Parathyroid adenoma (tissue), 2 donors: ENCODE results near the gene RAB36.

Source experiments
- H2AFZ ChIP-seq: fragments of 300-600 bp; sonication (generic); one replicate; pipeline ENCODE4 v1.7.0; 2017; ENCODE audit warnings: antibody characterized with exemption, mild to moderate bottlenecking
- H3K27ac ChIP-seq: fragments of 300-600 bp; sonication (generic); one replicate; pipeline ENCODE4 v1.7.0; 2017
- H3K27me3 ChIP-seq: fragments of 300-600 bp; sonication (generic); one replicate; pipeline ENCODE4 v1.7.0; 2017; ENCODE audit warnings: low read length; ENCODE audit not compliant: control insufficient read depth, insufficient read depth
- H3K36me3 ChIP-seq: fragments of 300-600 bp; sonication (generic); one replicate; pipeline ENCODE4 v1.7.0; 2017; ENCODE audit warnings: low read length; ENCODE audit not compliant: control insufficient read depth, insufficient read depth
- H3K4me1 ChIP-seq: fragments of 300-600 bp; sonication (generic); one replicate; pipeline ENCODE4 v1.7.0; 2017; ENCODE audit warnings: control low read depth
- H3K4me2 ChIP-seq: fragments of 300-600 bp; sonication (generic); one replicate; pipeline ENCODE4 v1.7.0; 2017; ENCODE audit warnings: low read length
- H3K4me3 ChIP-seq: fragments of 300-600 bp; sonication (generic); one replicate; pipeline ENCODE4 v1.7.0; 2017; ENCODE audit warnings: low read depth, low read length
- H3K79me2 ChIP-seq: fragments of 300-600 bp; sonication (generic); one replicate; pipeline ENCODE4 v1.7.0; 2017; ENCODE audit warnings: control low read depth
- H3K9ac ChIP-seq: fragments of 300-600 bp; sonication (generic); one replicate; pipeline ENCODE4 v1.7.0; 2017; ENCODE audit warnings: mild to moderate bottlenecking
- H3K9me3 ChIP-seq: fragments of 300-600 bp; sonication (generic); one replicate; pipeline ENCODE4 v1.7.0; 2017; ENCODE audit warnings: low read length; ENCODE audit not compliant: control insufficient read depth
- TF ChIP-seq, protein P1 (sequence below): fragments of 300-600 bp; sonication (generic); IDR thresholded peaks from one replicate; pipeline ENCODE4 v1.7.0; 2017; ENCODE audit warnings: antibody characterized with exemption, mild to moderate bottlenecking
- donor health status: primary hyperparathyroidism.

The RAB36 gene

DNA sequence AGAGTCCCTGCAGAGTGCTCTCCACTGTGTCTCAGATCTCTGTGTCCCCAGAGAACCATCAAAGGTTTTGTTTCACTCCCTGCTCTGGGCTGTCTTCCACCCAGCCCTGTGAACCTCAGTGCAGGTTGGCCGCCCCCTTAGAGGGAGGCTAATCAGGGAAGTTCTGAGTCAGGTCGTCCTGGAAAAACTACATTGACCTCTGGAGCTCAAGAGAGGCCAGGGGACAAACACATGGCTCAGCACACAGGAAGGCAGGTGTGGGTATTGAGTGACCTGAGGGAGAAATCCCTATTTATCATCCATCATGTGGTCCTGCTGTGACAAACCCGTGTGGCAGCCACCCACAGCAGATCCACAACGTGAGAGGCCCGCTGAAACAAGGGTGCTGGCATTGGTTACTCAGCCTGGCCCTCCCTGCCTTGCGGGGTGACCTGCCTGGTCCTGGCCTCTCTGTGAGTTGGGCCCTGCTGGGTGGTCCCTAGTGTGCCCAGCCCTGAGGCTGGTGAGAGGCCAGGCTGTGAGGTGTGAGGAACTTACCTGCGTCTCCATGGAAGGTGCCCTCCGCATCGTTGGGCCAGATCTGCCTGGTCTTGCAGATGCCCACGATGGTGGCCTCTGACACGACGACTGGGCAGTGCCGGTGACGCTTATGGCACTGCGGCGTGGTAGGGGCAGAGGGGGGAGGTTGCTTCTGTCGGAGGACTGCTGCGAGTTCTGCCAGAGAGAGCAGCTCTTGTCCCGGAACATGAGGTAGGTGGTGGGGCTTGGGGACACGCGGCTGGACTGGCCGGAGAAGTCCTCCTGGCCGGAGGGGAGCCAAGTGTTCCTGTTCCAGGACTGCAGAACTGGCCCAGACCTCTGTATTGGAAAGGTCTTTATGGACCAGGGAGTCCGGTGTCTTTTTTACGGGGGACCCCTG, 34.4 kb downstream of the RAB36 start:
- no peaks in the 10 kb centered on the region for H3K79me2 ChIP-seq
- peak overlapping the region; percentile 24 for H3K27ac ChIP-seq
- no peak overlapping the region for H3K9ac ChIP-seq
- H3K4me2 ChIP-seq, result peak overlapping the region; percentile 78
- TF ChIP-seq, protein P1, sequence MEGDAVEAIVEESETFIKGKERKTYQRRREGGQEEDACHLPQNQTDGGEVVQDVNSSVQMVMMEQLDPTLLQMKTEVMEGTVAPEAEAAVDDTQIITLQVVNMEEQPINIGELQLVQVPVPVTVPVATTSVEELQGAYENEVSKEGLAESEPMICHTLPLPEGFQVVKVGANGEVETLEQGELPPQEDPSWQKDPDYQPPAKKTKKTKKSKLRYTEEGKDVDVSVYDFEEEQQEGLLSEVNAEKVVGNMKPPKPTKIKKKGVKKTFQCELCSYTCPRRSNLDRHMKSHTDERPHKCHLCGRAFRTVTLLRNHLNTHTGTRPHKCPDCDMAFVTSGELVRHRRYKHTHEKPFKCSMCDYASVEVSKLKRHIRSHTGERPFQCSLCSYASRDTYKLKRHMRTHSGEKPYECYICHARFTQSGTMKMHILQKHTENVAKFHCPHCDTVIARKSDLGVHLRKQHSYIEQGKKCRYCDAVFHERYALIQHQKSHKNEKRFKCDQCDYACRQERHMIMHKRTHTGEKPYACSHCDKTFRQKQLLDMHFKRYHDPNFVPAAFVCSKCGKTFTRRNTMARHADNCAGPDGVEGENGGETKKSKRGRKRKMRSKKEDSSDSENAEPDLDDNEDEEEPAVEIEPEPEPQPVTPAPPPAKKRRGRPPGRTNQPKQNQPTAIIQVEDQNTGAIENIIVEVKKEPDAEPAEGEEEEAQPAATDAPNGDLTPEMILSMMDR, result no peak
- H3K27me3 ChIP-seq, result no peaks in the 10 kb centered on the region
- peak overlapping the region; percentile 64 for H2AFZ ChIP-seq
- peaks cover 12% of the 10 kb centered on the region for H3K4me1 ChIP-seq
- H3K36me3 ChIP-seq, result no peaks in the 10 kb centered on the region
- H3K4me3 ChIP-seq, result peak overlapping the region; percentile 51
- H3K9me3 ChIP-seq, result no peaks in the 10 kb centered on the region

DNA sequence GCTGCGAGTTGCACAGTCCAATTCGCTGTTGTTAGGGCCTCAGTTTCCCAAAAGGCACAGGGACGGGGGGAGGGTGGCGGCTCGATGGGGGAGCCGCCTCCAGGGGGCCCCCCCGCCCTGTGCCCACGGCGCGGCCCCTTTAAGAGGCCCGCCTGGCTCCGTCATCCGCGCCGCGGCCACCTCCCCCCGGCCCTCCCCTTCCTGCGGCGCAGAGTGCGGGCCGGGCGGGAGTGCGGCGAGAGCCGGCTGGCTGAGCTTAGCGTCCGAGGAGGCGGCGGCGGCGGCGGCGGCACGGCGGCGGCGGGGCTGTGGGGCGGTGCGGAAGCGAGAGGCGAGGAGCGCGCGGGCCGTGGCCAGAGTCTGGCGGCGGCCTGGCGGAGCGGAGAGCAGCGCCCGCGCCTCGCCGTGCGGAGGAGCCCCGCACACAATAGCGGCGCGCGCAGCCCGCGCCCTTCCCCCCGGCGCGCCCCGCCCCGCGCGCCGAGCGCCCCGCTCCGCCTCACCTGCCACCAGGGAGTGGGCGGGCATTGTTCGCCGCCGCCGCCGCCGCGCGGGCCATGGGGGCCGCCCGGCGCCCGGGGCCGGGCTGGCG, 35.1 kb downstream of the RAB36 start, which contains the start of gene BCR:
TSS of gene BCR (plus strand) at position 209 of the 592 bp plus-strand sequence. CDS start 452 bp downstream, outside the sequence.
- TF ChIP-seq, protein P1, result no peak
- no peaks in the 10 kb centered on the region for H3K27me3 ChIP-seq
- no peaks in the 10 kb centered on the region for H3K79me2 ChIP-seq
- H3K9me3 ChIP-seq, result no peaks in the 10 kb centered on the region
- H3K4me2 ChIP-seq, result peak within 1 kb of the TSS; percentile 78
- no peak within 1 kb of the TSS for H3K9ac ChIP-seq
- peak within 1 kb of the TSS; percentile 24 for H3K27ac ChIP-seq
- H3K4me1 ChIP-seq, result peaks cover 12% of the 10 kb centered on the region
- peak within 1 kb of the TSS; percentile 64 for H2AFZ ChIP-seq
- no peaks in the 10 kb centered on the region for H3K36me3 ChIP-seq
- H3K4me3 ChIP-seq, result peak within 1 kb of the TSS; percentile 54

DNA sequence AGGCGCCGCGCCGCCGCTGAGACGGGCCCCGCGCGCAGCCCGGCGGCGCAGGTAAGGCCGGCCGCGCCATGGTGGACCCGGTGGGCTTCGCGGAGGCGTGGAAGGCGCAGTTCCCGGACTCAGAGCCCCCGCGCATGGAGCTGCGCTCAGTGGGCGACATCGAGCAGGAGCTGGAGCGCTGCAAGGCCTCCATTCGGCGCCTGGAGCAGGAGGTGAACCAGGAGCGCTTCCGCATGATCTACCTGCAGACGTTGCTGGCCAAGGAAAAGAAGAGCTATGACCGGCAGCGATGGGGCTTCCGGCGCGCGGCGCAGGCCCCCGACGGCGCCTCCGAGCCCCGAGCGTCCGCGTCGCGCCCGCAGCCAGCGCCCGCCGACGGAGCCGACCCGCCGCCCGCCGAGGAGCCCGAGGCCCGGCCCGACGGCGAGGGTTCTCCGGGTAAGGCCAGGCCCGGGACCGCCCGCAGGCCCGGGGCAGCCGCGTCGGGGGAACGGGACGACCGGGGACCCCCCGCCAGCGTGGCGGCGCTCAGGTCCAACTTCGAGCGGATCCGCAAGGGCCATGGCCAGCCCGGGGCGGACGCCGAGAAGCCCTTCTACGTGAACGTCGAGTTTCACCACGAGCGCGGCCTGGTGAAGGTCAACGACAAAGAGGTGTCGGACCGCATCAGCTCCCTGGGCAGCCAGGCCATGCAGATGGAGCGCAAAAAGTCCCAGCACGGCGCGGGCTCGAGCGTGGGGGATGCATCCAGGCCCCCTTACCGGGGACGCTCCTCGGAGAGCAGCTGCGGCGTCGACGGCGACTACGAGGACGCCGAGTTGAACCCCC, 35.8 kb downstream of the RAB36 start:
- H3K4me2 ChIP-seq, result peak overlapping the region; percentile 63
- no peak overlapping the region for H2AFZ ChIP-seq
- peaks cover 12% of the 10 kb centered on the region for H3K4me1 ChIP-seq
- H3K27ac ChIP-seq, result no peak overlapping the region
- no peaks in the 10 kb centered on the region for H3K9me3 ChIP-seq
- H3K9ac ChIP-seq, result no peak overlapping the region
- peaks cover 2% of the 10 kb centered on the region for H3K79me2 ChIP-seq
- no peaks in the 10 kb centered on the region for H3K36me3 ChIP-seq
- TF ChIP-seq, protein P1, result no peak
- H3K4me3 ChIP-seq, result peak overlapping the region; percentile 54
- H3K27me3 ChIP-seq, result no peaks in the 10 kb centered on the region

DNA sequence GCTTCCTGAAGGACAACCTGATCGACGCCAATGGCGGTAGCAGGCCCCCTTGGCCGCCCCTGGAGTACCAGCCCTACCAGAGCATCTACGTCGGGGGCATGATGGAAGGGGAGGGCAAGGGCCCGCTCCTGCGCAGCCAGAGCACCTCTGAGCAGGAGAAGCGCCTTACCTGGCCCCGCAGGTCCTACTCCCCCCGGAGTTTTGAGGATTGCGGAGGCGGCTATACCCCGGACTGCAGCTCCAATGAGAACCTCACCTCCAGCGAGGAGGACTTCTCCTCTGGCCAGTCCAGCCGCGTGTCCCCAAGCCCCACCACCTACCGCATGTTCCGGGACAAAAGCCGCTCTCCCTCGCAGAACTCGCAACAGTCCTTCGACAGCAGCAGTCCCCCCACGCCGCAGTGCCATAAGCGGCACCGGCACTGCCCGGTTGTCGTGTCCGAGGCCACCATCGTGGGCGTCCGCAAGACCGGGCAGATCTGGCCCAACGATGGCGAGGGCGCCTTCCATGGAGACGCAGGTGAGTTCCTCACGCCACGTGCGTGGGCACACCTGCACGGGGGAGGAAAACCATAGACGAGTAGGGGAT, 36.5 kb downstream of the RAB36 start:
- no peak overlapping the region for H2AFZ ChIP-seq
- peaks cover 2% of the 10 kb centered on the region for H3K79me2 ChIP-seq
- peak overlapping the region; percentile 36 for H3K4me3 ChIP-seq
- H3K9ac ChIP-seq, result no peak overlapping the region
- H3K27me3 ChIP-seq, result no peaks in the 10 kb centered on the region
- H3K36me3 ChIP-seq, result no peaks in the 10 kb centered on the region
- TF ChIP-seq, protein P1, result no peak
- H3K27ac ChIP-seq, result no peak overlapping the region
- H3K4me2 ChIP-seq, result peak overlapping the region; percentile 51
- H3K4me1 ChIP-seq, result peaks cover 12% of the 10 kb centered on the region
- no peaks in the 10 kb centered on the region for H3K9me3 ChIP-seq
